HG03196 (cell line): ENCODE data around the gene TMEM150C.
"Not testable (repeated sequence)": the region's sequence is repeated elsewhere in the genome, so short reads cannot be mapped to it uniquely, and the experiment has no call there.

ENCODE experiments used
- ATAC-seq: cut with Tn5 transposase; IDR thresholded peaks from one replicate; pipeline ENCODE4 v1.9.1; 2021; ENCODE audit not compliant: unreplicated experiment

Gene TMEM150C

GRCh38 chr4:82479562-82479961, 82.2 kb downstream of the TMEM150C start:
- no peak for ATAC-seq

DNA sequence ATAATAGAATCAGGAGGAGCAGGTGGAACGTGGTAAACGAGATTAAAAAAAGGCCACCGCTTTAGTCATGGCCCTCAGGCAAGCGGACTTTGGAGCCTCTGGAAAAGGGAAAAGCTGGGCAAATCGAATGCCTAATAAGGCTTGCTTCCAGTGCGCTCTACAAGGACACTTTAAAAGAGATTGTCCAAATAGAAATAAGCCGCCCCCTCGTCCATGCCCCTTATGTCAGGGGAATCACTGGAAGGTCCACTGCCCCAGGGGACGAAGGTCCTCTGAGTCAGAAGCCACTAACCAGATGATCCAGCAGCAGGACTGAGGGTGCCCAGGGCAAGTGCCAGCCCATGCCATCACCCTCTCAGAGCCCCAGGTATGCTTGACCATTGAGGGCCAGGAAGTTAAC, 84.3 kb downstream of the TMEM150C start:
- ATAC-seq = not testable (repeated sequence)

- not testable (repeated sequence) for ATAC-seq
Observed at GRCh38 chr4:82475931-82476330, 85.9 kb downstream of the TMEM150C start.

- ATAC-seq = no peak
Observed at GRCh38 chr4:82473621-82474164, 88.1 kb downstream of the TMEM150C start.

DNA sequence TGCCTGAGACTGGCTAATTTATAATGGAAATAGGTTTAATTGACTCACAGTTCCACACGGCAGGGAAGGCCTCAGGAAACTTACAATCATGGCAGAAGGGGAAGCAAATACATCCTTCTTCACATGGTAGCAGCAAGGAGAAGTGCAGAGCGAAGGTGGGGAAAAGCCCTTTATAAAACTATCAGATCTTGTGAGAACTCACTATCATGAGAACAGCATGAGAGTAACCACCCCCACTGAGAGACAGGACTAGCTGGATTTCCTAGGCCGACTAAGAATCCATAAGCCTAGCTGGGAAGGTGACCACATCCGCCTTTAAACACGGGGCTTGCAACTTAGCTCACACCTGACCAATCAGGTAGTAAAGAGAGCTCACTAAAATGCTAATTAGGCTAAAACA, 88.7 kb downstream of the TMEM150C start:
- ATAC-seq = not testable (repeated sequence)

- ATAC-seq = no peak
Observed at GRCh38 chr4:82469791-82470345, 91.9 kb downstream of the TMEM150C start.

DNA sequence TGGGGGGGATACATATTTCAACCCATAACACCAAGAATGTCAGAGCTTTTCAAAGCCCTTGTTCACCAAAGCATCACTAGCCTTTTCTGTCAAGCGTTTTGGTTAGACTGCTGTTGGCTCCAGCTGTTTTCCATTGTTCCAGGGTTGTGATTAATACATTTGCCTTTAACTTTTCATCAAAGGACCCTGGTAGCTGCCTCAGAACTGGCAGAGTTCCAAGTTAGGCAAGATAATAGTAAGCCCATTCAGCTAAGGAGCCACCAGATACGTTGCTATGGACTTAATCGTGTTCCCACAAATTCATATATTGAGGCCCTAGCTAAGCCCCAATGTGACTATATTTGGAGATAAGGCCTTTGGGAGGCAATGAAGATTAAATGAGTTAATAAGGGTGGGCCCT, 94.3 kb downstream of the TMEM150C start:
- ATAC-seq = no peak

DNA sequence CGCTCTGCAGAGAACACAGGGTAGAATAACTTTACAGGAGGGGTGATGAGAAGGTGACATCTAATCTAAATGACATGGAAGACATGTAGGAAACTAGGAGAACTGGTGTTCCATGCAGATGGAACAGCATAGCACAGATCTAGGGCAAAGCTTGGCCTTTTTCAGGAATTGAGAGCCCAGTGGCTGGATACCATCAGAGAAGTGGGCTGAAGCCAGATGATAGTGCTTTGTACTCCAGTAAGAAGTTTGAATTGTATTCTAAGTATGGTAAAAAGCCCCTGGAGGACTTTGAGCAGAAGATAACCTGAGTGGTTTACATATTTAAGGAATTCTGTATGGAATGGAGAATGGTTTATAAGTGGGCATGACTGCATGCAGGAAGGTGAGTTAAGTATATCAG, 98.6 kb downstream of the TMEM150C start:
- ATAC-seq = no peak

- peak; percentile 63 for ATAC-seq
Observed at GRCh38 chr4:82462415-82462831, 99.4 kb downstream of the TMEM150C start.

DNA sequence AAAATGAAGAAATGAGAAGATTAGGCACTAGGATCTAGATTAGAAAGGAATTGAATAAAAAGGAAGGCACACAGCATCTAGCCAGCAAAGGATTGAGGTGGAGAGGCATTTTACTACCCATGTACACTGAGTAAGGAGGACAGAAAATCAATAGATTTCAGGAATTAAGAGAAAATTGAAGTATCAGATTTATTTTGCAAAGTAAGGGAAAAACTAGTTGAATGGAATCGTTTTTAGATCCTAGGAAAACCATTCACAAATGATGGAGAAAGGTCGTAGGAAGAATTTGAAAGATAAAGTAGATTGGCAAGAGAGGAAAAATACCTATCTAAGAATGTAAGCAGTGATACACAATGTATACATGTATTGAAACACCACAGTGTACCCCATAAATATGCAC, 100.1 kb downstream of the TMEM150C start:
- ATAC-seq = no peak

- no peak for ATAC-seq
Observed at GRCh38 chr4:82458729-82459128, 103.1 kb downstream of the TMEM150C start.

GRCh38 chr4:82457266-82457665, 104.5 kb downstream of the TMEM150C start:
- ATAC-seq = no peak

DNA sequence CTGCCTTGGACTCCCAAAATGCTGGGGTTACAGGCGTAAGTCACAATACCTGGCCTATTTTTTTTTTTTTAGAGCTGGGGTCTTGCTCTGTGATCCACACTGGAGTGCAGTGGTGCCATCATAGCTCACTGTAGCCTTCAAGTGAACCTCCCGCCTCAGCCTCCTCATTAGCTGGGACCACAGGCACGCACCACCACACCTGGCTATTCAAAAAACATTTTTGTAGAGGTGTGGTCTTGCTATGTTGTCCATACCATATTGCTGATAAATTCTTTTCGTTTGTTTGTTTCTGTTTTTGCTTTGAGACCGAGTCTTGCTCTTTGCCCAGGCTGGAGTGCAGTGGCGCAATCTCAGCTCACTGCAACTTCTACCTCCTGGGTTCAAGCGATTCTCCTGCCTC, 109.8 kb downstream of the TMEM150C start:
- ATAC-seq = no peak

DNA sequence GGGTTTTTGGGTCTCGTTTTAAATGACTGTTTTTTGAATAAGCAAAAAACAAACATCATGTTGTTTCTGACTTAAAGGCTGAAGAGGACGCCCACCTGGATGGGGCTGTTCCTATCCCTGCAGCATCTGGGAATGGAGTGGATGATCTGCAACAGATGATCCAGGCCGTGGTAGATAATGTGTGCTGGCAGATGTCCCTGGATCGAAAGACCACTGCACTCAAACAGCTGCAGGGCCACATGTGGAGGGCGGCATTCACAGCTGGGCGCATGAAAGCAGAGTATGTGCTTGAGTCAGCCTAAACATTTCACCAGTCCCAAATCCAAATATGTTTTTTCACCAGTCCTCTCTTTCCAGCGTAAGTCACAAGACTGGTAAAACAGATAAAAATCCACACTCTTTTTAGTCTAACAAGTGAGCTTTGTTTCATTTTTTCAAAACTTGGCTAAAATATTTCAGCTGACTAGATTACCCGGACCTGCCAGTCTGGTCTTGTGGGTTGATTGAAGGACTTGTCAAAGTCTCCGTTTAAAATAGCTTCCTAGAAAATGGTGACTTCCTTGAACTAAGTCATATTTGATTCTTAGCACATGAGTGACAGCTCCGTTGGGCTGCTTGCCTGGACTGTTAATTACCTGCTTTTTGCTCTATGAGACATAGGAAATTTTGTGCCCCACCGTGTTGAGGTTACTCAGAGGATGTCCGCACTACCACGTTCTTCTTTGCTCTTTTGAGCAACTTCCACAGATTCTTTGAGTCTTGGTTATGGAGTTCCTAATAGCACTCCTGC, 110.6 kb downstream of the TMEM150C start:
- no peak for ATAC-seq

DNA sequence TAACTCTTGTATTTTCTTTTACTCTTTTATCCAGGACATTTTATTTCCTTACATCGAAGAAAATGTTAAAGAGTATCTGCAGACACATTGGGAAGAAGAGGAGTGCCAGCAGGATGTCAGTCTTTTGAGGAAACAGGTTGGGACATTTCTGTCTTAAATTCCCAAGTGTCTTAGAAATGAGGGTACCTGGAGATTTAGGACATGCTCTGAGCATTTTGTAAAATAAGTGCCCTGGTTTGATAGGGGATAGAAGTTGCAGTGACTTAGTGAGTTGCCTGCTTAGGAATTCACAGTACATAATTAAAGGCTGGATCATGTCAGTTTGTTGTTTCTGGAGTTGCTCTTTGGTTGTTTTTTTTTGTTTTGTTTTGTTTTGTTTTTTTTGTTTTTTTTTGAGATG, 113.9 kb downstream of the TMEM150C start:
- no peak for ATAC-seq

DNA sequence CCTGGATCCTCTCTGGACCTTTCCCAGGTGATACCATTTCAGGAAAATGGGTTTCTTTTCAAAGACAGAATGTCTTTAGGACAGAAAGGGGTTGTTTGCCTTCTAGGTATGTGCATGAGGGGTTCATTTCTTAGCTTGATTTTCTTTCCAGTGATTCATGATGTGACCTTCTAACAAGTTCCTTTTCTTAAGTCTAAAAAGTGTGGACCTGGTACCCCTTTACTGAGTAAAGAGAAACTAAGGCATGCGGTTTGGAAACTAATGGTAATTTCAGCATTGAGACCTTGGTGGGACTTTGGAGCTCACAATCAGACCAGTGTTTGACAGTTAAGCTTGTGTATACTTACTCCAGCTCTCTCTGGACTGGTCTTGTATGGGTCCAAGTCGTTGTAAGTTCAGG, 122.7 kb downstream of the TMEM150C start:
- no peak for ATAC-seq

- ATAC-seq = no peak
Observed at GRCh38 chr4:82437285-82438005, 124.3 kb downstream of the TMEM150C start.

DNA sequence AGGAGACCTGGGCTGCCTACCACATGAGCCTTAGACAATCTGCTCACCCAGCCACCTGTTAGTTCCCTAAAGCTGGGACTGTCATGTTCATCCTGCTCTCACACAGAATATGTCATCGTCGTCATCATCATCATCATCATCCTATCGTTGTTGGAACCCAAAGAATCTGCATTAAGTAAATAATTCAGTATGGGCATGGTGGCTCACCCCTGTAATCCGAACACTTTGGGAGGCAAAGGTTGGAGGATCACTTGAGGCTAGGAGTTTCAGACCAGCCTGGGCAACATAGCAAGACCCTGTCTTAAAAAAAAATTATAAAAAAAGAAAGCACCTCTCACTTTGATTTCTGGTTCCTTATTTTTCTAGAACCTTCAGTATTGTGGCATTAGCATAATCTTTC, 125.0 kb downstream of the TMEM150C start:
- no peak for ATAC-seq

GRCh38 chr4:82436130-82436529, 125.7 kb downstream of the TMEM150C start:
- ATAC-seq = no peak

GRCh38 chr4:82434949-82435348, 126.8 kb downstream of the TMEM150C start:
- ATAC-seq = no peak

- no peak for ATAC-seq
Observed at GRCh38 chr4:82433791-82434190, 128.0 kb downstream of the TMEM150C start.
